GM12878 (cell line): ENCODE measurements around the gene WDR43. TPM values are rescaled to one million over a fixed set of nuclear protein-coding genes. Genes with fewer than 3 reads are reported as not detected.
A peak's percentile ranks its signal among the peaks of the same experiment; 100 is the strongest.

Experiments
- CBFB ChIP-seq: IDR thresholded peaks from 2 replicates; pipeline ENCODE4 v1.6.1; 2016; ENCODE audit warnings: antibody characterized with exemption, low read depth
- CREM ChIP-seq: IDR thresholded peaks from 2 replicates; pipeline ENCODE4 v1.6.1; 2014; ENCODE audit warnings: antibody characterized with exemption, low read depth
- GABPA ChIP-seq: IDR thresholded peaks from 2 replicates; pipeline ENCODE4 v1.6.1; 2014; ENCODE audit warnings: antibody characterized with exemption, low read depth, mild to moderate bottlenecking, inconsistent platforms
- HCFC1 ChIP-seq: fragments of 150-350 bp; IDR thresholded peaks from 2 replicates; pipeline ENCODE4 v1.6.1; 2014; ENCODE audit warnings: low read length
- HDAC2 ChIP-seq: fragments of 200-600 bp; sonication (generic); IDR thresholded peaks from 2 replicates; pipeline ENCODE4 v1.6.1; 2017
- HDAC6 ChIP-seq: fragments of 200-600 bp; sonication (generic); IDR thresholded peaks from one replicate; pipeline ENCODE4 v1.8.0; 2017; ENCODE audit warnings: antibody characterized with exemption; ENCODE audit not compliant: unreplicated experiment
- HDGF ChIP-seq: fragments of 450-650 bp; IDR thresholded peaks from 2 replicates; pipeline ENCODE4 v1.6.1; 2016; ENCODE audit warnings: antibody characterized with exemption
- IRF4 ChIP-seq: IDR thresholded peaks from 2 replicates; pipeline ENCODE4 v1.6.1; 2011; ENCODE audit warnings: low read depth, low read length
- JUND ChIP-seq: IDR thresholded peaks from 2 replicates; pipeline ENCODE4 v1.6.1; 2012; ENCODE audit warnings: low read depth, mild to moderate bottlenecking, low read length, improper control_type of control experiment, moderate library complexity
- KDM1A ChIP-seq: fragments of 200-600 bp; sonication (generic); IDR thresholded peaks from 2 replicates; pipeline ENCODE4 v1.6.1; 2016; ENCODE audit warnings: borderline replicate concordance
- MEF2A ChIP-seq: IDR thresholded peaks from 2 replicates; pipeline ENCODE4 v1.6.1; 2011; ENCODE audit warnings: low read depth, mild to moderate bottlenecking, low read length, moderate library complexity; ENCODE audit not compliant: insufficient read depth
- MTA2 ChIP-seq: fragments of 450-650 bp; IDR thresholded peaks from 2 replicates; pipeline ENCODE4 v1.6.1; 2016; ENCODE audit warnings: low read depth, mild to moderate bottlenecking, moderate library complexity
- NR2F1 ChIP-seq: fragments of 450-650 bp; conservative IDR thresholded peaks from 2 replicates; pipeline ENCODE4 v1.6.1; 2017; ENCODE audit warnings: mild to moderate bottlenecking
- PBX3 ChIP-seq: IDR thresholded peaks from 2 replicates; pipeline ENCODE4 v1.6.1; 2011; ENCODE audit warnings: mild to moderate bottlenecking, low read depth, low read length, moderate library complexity; ENCODE audit not compliant: insufficient replicate concordance
- PML ChIP-seq: IDR thresholded peaks from 2 replicates; pipeline ENCODE4 v1.6.1; 2012; ENCODE audit warnings: low read length, inconsistent platforms
- RAD21 ChIP-seq: IDR thresholded peaks from 2 replicates; pipeline ENCODE4 v1.6.1; 2011; ENCODE audit warnings: mild to moderate bottlenecking, low read depth, low read length, moderate library complexity; ENCODE audit not compliant: insufficient read depth
- RAD51 ChIP-seq: fragments of 450-650 bp; IDR thresholded peaks from 2 replicates; pipeline ENCODE4 v1.6.1; 2016; ENCODE audit warnings: moderate library complexity, mild to moderate bottlenecking, inconsistent platforms
- RB1 ChIP-seq: fragments of 450-650 bp; formaldehyde crosslinking; IDR thresholded peaks from 2 replicates; pipeline ENCODE4 v1.6.1; 2017; ENCODE audit warnings: mild to moderate bottlenecking, borderline replicate concordance
- SIX5 ChIP-seq: IDR thresholded peaks from 2 replicates; pipeline ENCODE4 v1.6.1; 2011; ENCODE audit warnings: mild to moderate bottlenecking, low read depth, low read length, moderate library complexity; ENCODE audit not compliant: severe bottlenecking
- SP1 ChIP-seq: IDR thresholded peaks from one replicate; pipeline ENCODE4 v1.6.1; 2011; ENCODE audit warnings: low read depth, low read length
- SRF ChIP-seq, 2 experiments: IDR thresholded peaks; 2 replicates each; pipeline ENCODE4 v1.6.1; 2011; ENCODE audit warnings: low read depth in 2 of 2, low read length in 2 of 2, mild to moderate bottlenecking in 1 of 2, moderate library complexity in 1 of 2
- STAT1 ChIP-seq: fragments of 450-650 bp; conservative IDR thresholded peaks from 2 replicates; pipeline ENCODE4 v1.6.1; 2014; ENCODE audit warnings: antibody characterized with exemption, mild to moderate bottlenecking
- TAF1 ChIP-seq: IDR thresholded peaks from 2 replicates; pipeline ENCODE4 v1.6.1; 2011; ENCODE audit warnings: mild to moderate bottlenecking, low read depth, low read length, borderline replicate concordance
- USF1 ChIP-seq: IDR thresholded peaks from 2 replicates; pipeline ENCODE4 v1.6.1; 2011; ENCODE audit warnings: borderline replicate concordance, low read depth, mild to moderate bottlenecking, moderate library complexity, mixed read lengths, low read length; ENCODE audit not compliant: insufficient read depth; ENCODE audit errors: extremely low read length
- WRNIP1 ChIP-seq: IDR thresholded peaks from 2 replicates; pipeline ENCODE4 v1.6.1; 2011; ENCODE audit warnings: low read depth, low read length, improper control_type of control experiment, borderline replicate concordance
- ZNF24 ChIP-seq: fragments of 450-650 bp; IDR thresholded peaks from 2 replicates; pipeline ENCODE4 v1.6.1; 2017; ENCODE audit warnings: antibody characterized with exemption, mild to moderate bottlenecking
- ZNF622 ChIP-seq: fragments of 450-650 bp; IDR thresholded peaks from 2 replicates; pipeline ENCODE4 v1.6.1; 2017; ENCODE audit warnings: mild to moderate bottlenecking, inconsistent platforms
- polyA plus RNA-seq, 11 experiments: library from polyadenylated mRNA; depleted of rRNA in 4 of 11; unstranded in 6 of 11; stranded (reverse) in 5 of 11; fragments of >200 nt; fragmentation: Nextera tagmentation in 4 of 11; fragmentation: Illumina TruSeq in 1 of 11; extraction: Ambion mirVana in 4 of 11; extraction: Trizol in 1 of 11; gene quantifications; 1 replicate in 1 of 11; 2 replicates in 10 of 11; pipeline versions ENCODE4 v1.2.1 to v1.2.3, GENCODE V29; 2011 to 2016; ENCODE audit warnings: inconsistent platforms in 2 of 11, missing spikeins in 2 of 11, low read depth in 1 of 11
- total RNA-seq, 4 experiments: library from RNA; depleted of rRNA in 3 of 4; stranded (reverse); fragments of >200 nt in 3 of 4; fragmentation: Illumina TruSeq in 1 of 4; extraction: Trizol in 1 of 4; gene quantifications; 2 replicates each; pipeline versions ENCODE4 v1.2.1 to v1.2.3, GENCODE V29; 2013 to 2021
- TF ChIP-seq, protein P1 (sequence below): fragments of 450-650 bp; IDR thresholded peaks from 2 replicates; pipeline ENCODE4 v1.6.1; 2017; ENCODE audit warnings: low read depth, mild to moderate bottlenecking, moderate library complexity
- TF ChIP-seq, protein P2 (sequence below): IDR thresholded peaks from 2 replicates; pipeline ENCODE4 v1.6.1; 2011; ENCODE audit warnings: low read depth, low read length, improper control_type of control experiment, borderline replicate concordance

WDR43 gene
- total and polyA plus RNA-seq, 10 of the 15 experiments (the other 5 are each of a cell fraction or from before 2014, with no cell fraction given) = 39.3 to 153 (median 81.9) TPM

DNA sequence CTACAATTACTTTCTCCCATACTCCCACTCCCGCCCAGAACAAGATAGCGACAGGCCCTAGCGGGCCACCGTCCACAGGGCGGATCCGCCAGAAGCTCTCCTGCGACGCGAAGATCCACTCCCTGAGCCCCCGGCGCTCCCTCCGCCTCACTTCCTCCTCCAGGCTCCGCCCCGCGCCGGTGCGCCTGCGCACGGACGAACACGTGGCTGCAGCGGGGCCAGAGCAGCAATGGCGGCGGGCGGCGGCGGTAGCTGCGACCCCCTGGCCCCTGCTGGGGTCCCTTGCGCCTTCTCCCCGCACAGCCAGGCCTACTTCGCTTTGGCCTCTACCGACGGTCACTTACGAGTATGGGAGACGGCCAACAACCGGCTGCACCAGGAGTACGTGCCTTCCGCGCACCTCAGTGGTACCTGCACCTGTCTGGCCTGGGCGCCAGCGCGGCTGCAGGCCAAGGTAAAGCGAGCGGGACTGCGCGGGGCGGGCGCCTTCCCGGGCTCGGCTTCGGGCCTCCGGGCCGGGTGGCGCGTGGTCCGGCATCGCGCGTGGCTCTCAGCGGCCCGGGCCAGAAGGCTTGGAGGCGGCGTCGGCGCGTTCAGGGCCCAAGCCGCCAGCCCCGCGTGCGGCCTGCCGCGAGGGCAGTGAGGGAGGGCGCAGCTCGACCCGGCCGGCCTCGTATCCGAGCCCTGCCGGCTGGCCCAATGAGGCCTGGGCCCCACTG is at the start of gene WDR43 (continued):
- TF ChIP-seq RAD21 = no peak
- no peak for TF ChIP-seq ZNF24
- peak; percentile 75 for TF ChIP-seq GABPA
- peak; percentile 75 for TF ChIP-seq HCFC1
- TF ChIP-seq MTA2 = no peak
- TF ChIP-seq HDAC2 = no peak
- TF ChIP-seq SP1 = peak; percentile 89
- TF ChIP-seq HDGF = no peak; the same call in 1 of the 2 replicates
- TF ChIP-seq RB1 = peak; percentile 43; the same call in 1 of the 2 replicates
- TF ChIP-seq MEF2A = no peak
- no peak for TF ChIP-seq IRF4
- TF ChIP-seq, protein P1, sequence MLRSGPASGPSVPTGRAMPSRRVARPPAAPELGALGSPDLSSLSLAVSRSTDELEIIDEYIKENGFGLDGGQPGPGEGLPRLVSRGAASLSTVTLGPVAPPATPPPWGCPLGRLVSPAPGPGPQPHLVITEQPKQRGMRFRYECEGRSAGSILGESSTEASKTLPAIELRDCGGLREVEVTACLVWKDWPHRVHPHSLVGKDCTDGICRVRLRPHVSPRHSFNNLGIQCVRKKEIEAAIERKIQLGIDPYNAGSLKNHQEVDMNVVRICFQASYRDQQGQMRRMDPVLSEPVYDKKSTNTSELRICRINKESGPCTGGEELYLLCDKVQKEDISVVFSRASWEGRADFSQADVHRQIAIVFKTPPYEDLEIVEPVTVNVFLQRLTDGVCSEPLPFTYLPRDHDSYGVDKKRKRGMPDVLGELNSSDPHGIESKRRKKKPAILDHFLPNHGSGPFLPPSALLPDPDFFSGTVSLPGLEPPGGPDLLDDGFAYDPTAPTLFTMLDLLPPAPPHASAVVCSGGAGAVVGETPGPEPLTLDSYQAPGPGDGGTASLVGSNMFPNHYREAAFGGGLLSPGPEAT = peak; percentile 83; the same call in 1 of the 2 replicates
- no peak for TF ChIP-seq HDAC6
- peak; percentile 90 for TF ChIP-seq CREM
- peak; percentile 53 for TF ChIP-seq NR2F1
- TF ChIP-seq KDM1A = no peak
- TF ChIP-seq SRF (IDR thresholded peaks at IDR 0.05; ENCODE audit: low read depth in 2 of 2, low read length in 2 of 2) = peak in 1 of 2 experiments; percentile 49; a peak in 1 of 4 replicates
- TF ChIP-seq TAF1 = peak; percentile 95
- TF ChIP-seq CBFB = no peak
- TF ChIP-seq STAT1 = no peak
- TF ChIP-seq JUND = no peak
- peak; percentile 46; the same call in 1 of the 2 replicates for TF ChIP-seq PML
- TF ChIP-seq ZNF622 = no peak
- TF ChIP-seq SIX5 = peak; percentile 39
- no peak for TF ChIP-seq WRNIP1
- peak; percentile 92 for TF ChIP-seq USF1
- TF ChIP-seq PBX3 = no peak
- TF ChIP-seq, protein P2, sequence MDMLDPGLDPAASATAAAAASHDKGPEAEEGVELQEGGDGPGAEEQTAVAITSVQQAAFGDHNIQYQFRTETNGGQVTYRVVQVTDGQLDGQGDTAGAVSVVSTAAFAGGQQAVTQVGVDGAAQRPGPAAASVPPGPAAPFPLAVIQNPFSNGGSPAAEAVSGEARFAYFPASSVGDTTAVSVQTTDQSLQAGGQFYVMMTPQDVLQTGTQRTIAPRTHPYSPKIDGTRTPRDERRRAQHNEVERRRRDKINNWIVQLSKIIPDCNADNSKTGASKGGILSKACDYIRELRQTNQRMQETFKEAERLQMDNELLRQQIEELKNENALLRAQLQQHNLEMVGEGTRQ = peak; percentile 64
- TF ChIP-seq RAD51 = peak; percentile 25; the same call in 1 of the 2 replicates
